NCI-H187 treated with DMSO at 0.1 percent for 48 hours (cell line): Measurements from ENCODE around the gene IL9R.
"Not testable (repeated sequence)": the region's sequence is repeated elsewhere in the genome, so short reads cannot be mapped to it uniquely, and the experiment has no call there.

Source experiments
- DNase-seq: peaks from one replicate; lab custom pipeline; 2025; lab: John Stamatoyannopoulos, UW

IL9R gene

GRCh38 chrX:155997436-155997835 is at the start of gene IL9R:
TSS of gene IL9R (plus strand) at chrX:155997696. CDS start at chrX:155997760, 64 bp downstream.
- DNase-seq, result no peak

- no peak for DNase-seq
These were observed 48.4 kb upstream of the IL9R start for GRCh38 chrX:155949098-155949497.

- DNase-seq, result no peak
These were observed 46.2 kb upstream of the IL9R start for GRCh38 chrX:155951237-155951789.

- no peak for DNase-seq
These were observed 44.4 kb upstream of the IL9R start for GRCh38 chrX:155953055-155953454.

GRCh38 chrX:155954793-155955192 is 42.7 kb upstream of the IL9R start:
- no peak for DNase-seq

- no peak for DNase-seq
These were observed 41.4 kb upstream of the IL9R start for GRCh38 chrX:155956099-155956498.

- no peak for DNase-seq
These were observed 40.8 kb upstream of the IL9R start for GRCh38 chrX:155956649-155957048.

- DNase-seq, result no peak
These were observed 39.7 kb upstream of the IL9R start for GRCh38 chrX:155957843-155958242.

GRCh38 chrX:155959018-155959587 is 38.4 kb upstream of the IL9R start:
- DNase-seq, result no peak

GRCh38 chrX:155962906-155963305 is 34.6 kb upstream of the IL9R start:
- DNase-seq, result no peak

- no peak for DNase-seq
These were observed 30.6 kb upstream of the IL9R start for GRCh38 chrX:155966876-155967275.

GRCh38 chrX:155967653-155968325 is 29.7 kb upstream of the IL9R start:
- no peak for DNase-seq

- DNase-seq, result no peak
These were observed 29.2 kb upstream of the IL9R start for GRCh38 chrX:155968326-155968661.

GRCh38 chrX:155968791-155969190 is 28.7 kb upstream of the IL9R start:
- DNase-seq, result no peak

- DNase-seq, result not testable (repeated sequence)
These were observed 25.8 kb upstream of the IL9R start for GRCh38 chrX:155971658-155972057.

GRCh38 chrX:155972241-155972640 is 25.3 kb upstream of the IL9R start:
- not testable (repeated sequence) for DNase-seq

GRCh38 chrX:155983326-155983725 is 14.2 kb upstream of the IL9R start:
- DNase-seq, result no peak

- DNase-seq, result no peak
These were observed 12.3 kb upstream of the IL9R start for GRCh38 chrX:155985208-155985607.

- DNase-seq, result not testable (repeated sequence)
These were observed 10.5 kb upstream of the IL9R start for GRCh38 chrX:155986995-155987394.

GRCh38 chrX:155988859-155989258 is 8.6 kb upstream of the IL9R start:
- no peak for DNase-seq

GRCh38 chrX:155993421-155993820 is 4.1 kb upstream of the IL9R start:
- DNase-seq, result no peak

- no peak for DNase-seq
These were observed 2.1 kb upstream of the IL9R start for GRCh38 chrX:155995321-155995875.

- DNase-seq, result no peak
These were observed 620 bp downstream of the IL9R start for GRCh38 chrX:155998116-155998515.
